ENCODE data around the gene KCTD19.
A peak's percentile ranks its signal among the peaks of the same experiment; 100 is the strongest.

KCTD19 gene

GRCh38 chr16:67283039-67283825, 43.3 kb downstream of the KCTD19 start:
- DNase-seq (ENCODE audit: low read depth), result no peak

GRCh38 chr16:67282447-67282805, 44.1 kb downstream of the KCTD19 start:
- DNase-seq (ENCODE audit: low read depth), result no peak

GRCh38 chr16:67281536-67282446, 44.8 kb downstream of the KCTD19 start:
- no peak for DNase-seq (ENCODE audit: low read depth)

GRCh38 chr16:67280090-67281015, 46.2 kb downstream of the KCTD19 start:
- DNase-seq (ENCODE audit: low read depth), result no peak

- DNase-seq (ENCODE audit: low read depth), result peak; percentile 48
Observed at GRCh38 chr16:67279296-67280089, 47.0 kb downstream of the KCTD19 start, which contains the start of gene PLEKHG4. PLEKHG4 (plus strand) TSS chr16:67279532; CDS start chr16:67280045, 513 bp downstream.

GRCh38 chr16:67278773-67279295, 47.7 kb downstream of the KCTD19 start:
- DNase-seq (ENCODE audit: low read depth), result no peak

- DNase-seq (ENCODE audit: low read depth), result peak; percentile 62
Observed at GRCh38 chr16:67277999-67278772, 48.4 kb downstream of the KCTD19 start.

GRCh38 chr16:67277294-67277998, 49.1 kb downstream of the KCTD19 start:
- peak; percentile 98 for DNase-seq (ENCODE audit: low read depth)

- no peak for DNase-seq (ENCODE audit: low read depth)
Observed at GRCh38 chr16:67275321-67275720, 51.2 kb downstream of the KCTD19 start.

- no peak for DNase-seq (ENCODE audit: low read depth)
Observed at GRCh38 chr16:67271446-67271845, 55.1 kb downstream of the KCTD19 start.

- no peak for DNase-seq (ENCODE audit: low read depth)
Observed at GRCh38 chr16:67270931-67271338, 55.6 kb downstream of the KCTD19 start.

GRCh38 chr16:67269766-67270165, 56.8 kb downstream of the KCTD19 start:
- no peak for DNase-seq (ENCODE audit: low read depth)

GRCh38 chr16:67268136-67268579, 58.4 kb downstream of the KCTD19 start:
- DNase-seq (ENCODE audit: low read depth), result peak; percentile 94

GRCh38 chr16:67265834-67266233, 60.7 kb downstream of the KCTD19 start:
- no peak for DNase-seq (ENCODE audit: low read depth)

- DNase-seq (ENCODE audit: low read depth), result no peak
Observed at GRCh38 chr16:67264866-67265265, 61.7 kb downstream of the KCTD19 start.

- DNase-seq (ENCODE audit: low read depth), result no peak
Observed at GRCh38 chr16:67264277-67264676, 62.3 kb downstream of the KCTD19 start.

GRCh38 chr16:67263201-67263600, 63.3 kb downstream of the KCTD19 start:
- DNase-seq (ENCODE audit: low read depth), result no peak

- no peak for DNase-seq (ENCODE audit: low read depth)
Observed at GRCh38 chr16:67260426-67261063, 66.0 kb downstream of the KCTD19 start.

GRCh38 chr16:67259705-67260104, 66.8 kb downstream of the KCTD19 start:
- no peak for DNase-seq (ENCODE audit: low read depth)

Data from HS-27A (cell line).